ENCODE measurements around the gene SLC35D1. TPM values are rescaled to one million over a fixed set of nuclear protein-coding genes. Genes with fewer than 3 reads are reported as not detected.
"Not testable (repeated sequence)": the region's sequence is repeated elsewhere in the genome, so short reads cannot be mapped to it uniquely, and the experiment has no call there.

SLC35D1 gene
- total and polyA plus RNA-seq, 4 experiments from 2014 or later, result 2.1 to 17.7 (median 10.2) TPM

- peaks cover 33 to 62% of the 10 kb centered on the region in 2 donors for H3K36me3 Mint-ChIP-seq
- not testable (repeated sequence) for H3K9me3 ChIP-seq (ENCODE audit: control insufficient read depth in 1 of 2, low read length in 2 of 2); DNase-seq; H3K4me3 Mint-ChIP-seq; H3K9me3 Mint-ChIP-seq; H3K27me3 Mint-ChIP-seq; H3K4me3 ChIP-seq (ENCODE audit: low read length in 2 of 2); H3K27ac ChIP-seq (ENCODE audit: low read depth, low read length); H3K27me3 ChIP-seq (ENCODE audit: insufficient read depth, low read length)
- peaks cover 27% of the 10 kb centered on the region for H3K36me3 ChIP-seq (ENCODE audit: insufficient read depth, low read length)
- ChIA-PET POLR2A (ENCODE audit: partially characterized antibody) (interaction anchor here (1.5 to 2.2 kb wide), 2 partner anchors 49 to 55 kb away, joined by 6 to 8 read pairs; partner anchors contain the start of genes DNAI4 and MIER1), CTCF (ENCODE audit: partially characterized antibody) (interaction anchor here (0.6 to 1.4 kb wide), 2 partner anchors 17 to 24 kb away, joined by 4 to 5 read pairs; no protein-coding TSS in a partner anchor)
- H3K4me1 Mint-ChIP-seq, result peaks cover 23 to 37% (median 25%) of the 10 kb centered on the region in 4 donors
- H3K27ac Mint-ChIP-seq, result peak overlapping the region in 6 of 7 donors; percentile 2 to 73 (median 43)
- H3K4me1 ChIP-seq (ENCODE audit: insufficient read depth, low read length), result peaks cover 25% of the 10 kb centered on the region
- intact Hi-C loops (cut with micrococcal nuclease), result loop anchor here (2.0 to 5.0 kb wide), 4 partner anchors 17 to 523 kb away; no protein-coding TSS in a partner anchor
Observed at GRCh38 chr1:66979621-66980020, 74.3 kb downstream of the SLC35D1 start.

GRCh38 chr1:66978201-66978600 is 75.7 kb downstream of the SLC35D1 start:
- Mint-ChIP-seq H3K36me3 (peaks cover 29 to 56% of the 10 kb centered on the region in 2 donors), H3K9me3 (no peaks in the 10 kb centered on the region), H3K27ac (peak overlapping the region in 2 of 7 donors; percentile 56 to 67), H3K4me1 (peaks cover 18 to 33% (median 23%) of the 10 kb centered on the region in 4 donors), H3K4me3 (no peak overlapping the region), H3K27me3 (no peaks in the 10 kb centered on the region)
- intact Hi-C loops (cut with micrococcal nuclease), result no loop called here
- peaks cover 20% of the 10 kb centered on the region for H3K36me3 ChIP-seq (ENCODE audit: insufficient read depth, low read length)
- no peak overlapping the region for H3K27ac ChIP-seq (ENCODE audit: low read depth, low read length)
- H3K9me3 ChIP-seq (ENCODE audit: control insufficient read depth in 1 of 2, low read length in 2 of 2), result no peaks in the 10 kb centered on the region
- H3K27me3 ChIP-seq (ENCODE audit: insufficient read depth, low read length), result no peaks in the 10 kb centered on the region
- POLR2A ChIA-PET (ENCODE audit: partially characterized antibody), result interaction anchor here (0.7 to 2.2 kb wide), 3 partner anchors 12 to 54 kb away, joined by 3 to 8 read pairs (median 6); partner anchors contain the start of genes DNAI4 and MIER1
- no peak for DNase-seq
- H3K4me3 ChIP-seq (ENCODE audit: low read length in 2 of 2), result no peak overlapping the region
- CTCF ChIA-PET (ENCODE audit: partially characterized antibody), result interaction anchor here (0.6 to 1.4 kb wide), 4 partner anchors 17 to 171 kb away, joined by 3 to 5 read pairs (median 4); no protein-coding TSS in a partner anchor
- peaks cover 25% of the 10 kb centered on the region for H3K4me1 ChIP-seq (ENCODE audit: insufficient read depth, low read length)

- H3K4me1 Mint-ChIP-seq, result peaks cover 19 to 36% (median 27%) of the 10 kb centered on the region in 4 donors
- no peak for DNase-seq
- ChIA-PET CTCF (ENCODE audit: partially characterized antibody) (interaction anchor here (1.1 kb wide), 1 partner anchor 244 kb away, joined by 3 read pairs; no protein-coding TSS in a partner anchor), POLR2A (ENCODE audit: partially characterized antibody) (no interaction called here)
- H3K27ac ChIP-seq (ENCODE audit: low read depth, low read length), result no peak overlapping the region
- H3K36me3 ChIP-seq (ENCODE audit: insufficient read depth, low read length), result peaks cover 22% of the 10 kb centered on the region
- intact Hi-C loops (cut with micrococcal nuclease), result no loop called here
- no peaks in the 10 kb centered on the region for H3K9me3 ChIP-seq (ENCODE audit: control insufficient read depth in 1 of 2, low read length in 2 of 2)
- H3K4me3 ChIP-seq (ENCODE audit: low read length in 2 of 2), result no peak overlapping the region
- H3K4me1 ChIP-seq (ENCODE audit: insufficient read depth, low read length), result no peaks in the 10 kb centered on the region
- no peaks in the 10 kb centered on the region for H3K27me3 ChIP-seq (ENCODE audit: insufficient read depth, low read length)
- no peak overlapping the region for H3K4me3 Mint-ChIP-seq
- H3K36me3 Mint-ChIP-seq, result peaks cover 59 to 77% of the 10 kb centered on the region in 2 donors
- no peaks in the 10 kb centered on the region for H3K27me3 Mint-ChIP-seq
- peaks cover 0 to 10% (median 5%) of the 10 kb centered on the region in 8 donors for H3K9me3 Mint-ChIP-seq
- H3K27ac Mint-ChIP-seq, result peak overlapping the region in 4 of 7 donors; percentile 11 to 71 (median 42)
Observed at GRCh38 chr1:66968574-66968973, 85.4 kb downstream of the SLC35D1 start.

GRCh38 chr1:66966188-66966873 is 87.6 kb downstream of the SLC35D1 start:
- H3K4me3 Mint-ChIP-seq; H3K4me3 ChIP-seq (ENCODE audit: low read length in 2 of 2); H3K27ac ChIP-seq (ENCODE audit: low read depth, low read length); H3K27me3 ChIP-seq (ENCODE audit: insufficient read depth, low read length); H3K9me3 ChIP-seq (ENCODE audit: control insufficient read depth in 1 of 2, low read length in 2 of 2); H3K4me1 ChIP-seq (ENCODE audit: insufficient read depth, low read length); intact Hi-C loops (cut with micrococcal nuclease); CTCF ChIA-PET (ENCODE audit: partially characterized antibody); DNase-seq; H3K27me3 Mint-ChIP-seq: not testable (repeated sequence)
- POLR2A ChIA-PET (ENCODE audit: partially characterized antibody), result interaction anchor here (0.6 to 0.8 kb wide), 2 partner anchors 9 to 11 kb away, joined by 3 read pairs; no protein-coding TSS in a partner anchor
- H3K4me1 Mint-ChIP-seq, result peaks cover 21 to 35% (median 29%) of the 10 kb centered on the region in 4 donors
- peaks cover 33% of the 10 kb centered on the region for H3K36me3 ChIP-seq (ENCODE audit: insufficient read depth, low read length)
- peaks cover 61 to 82% of the 10 kb centered on the region in 2 donors for H3K36me3 Mint-ChIP-seq
- H3K27ac Mint-ChIP-seq, result peak overlapping the region in 5 of 7 donors; percentile 5 to 78 (median 48)
- H3K9me3 Mint-ChIP-seq, result peaks cover 0 to 10% (median 5%) of the 10 kb centered on the region in 8 donors

- H3K36me3 ChIP-seq (ENCODE audit: insufficient read depth, low read length), result peaks cover 42% of the 10 kb centered on the region
- no peak for DNase-seq
- H3K27ac Mint-ChIP-seq, result peak overlapping the region in 1 of 7 donors; percentile 8
- H3K9me3 ChIP-seq (ENCODE audit: control insufficient read depth in 1 of 2, low read length in 2 of 2), result no peaks in the 10 kb centered on the region
- peaks cover 39 to 70% (median 51%) of the 10 kb centered on the region in 4 donors for H3K4me1 Mint-ChIP-seq
- intact Hi-C loops (cut with micrococcal nuclease), result no loop called here
- POLR2A ChIA-PET (ENCODE audit: partially characterized antibody), result no interaction called here
- H3K4me3 Mint-ChIP-seq, result no peak overlapping the region
- H3K27me3 ChIP-seq (ENCODE audit: insufficient read depth, low read length), result no peaks in the 10 kb centered on the region
- peaks cover 64 to 79% of the 10 kb centered on the region in 2 donors for H3K36me3 Mint-ChIP-seq
- H3K4me3 ChIP-seq (ENCODE audit: low read length in 2 of 2), result no peak overlapping the region
- CTCF ChIA-PET (ENCODE audit: partially characterized antibody), result no interaction called here
- H3K9me3 Mint-ChIP-seq, result peaks cover 0 to 1% (median 0%) of the 10 kb centered on the region in 8 donors
- no peak overlapping the region for H3K27ac ChIP-seq (ENCODE audit: low read depth, low read length)
- H3K4me1 ChIP-seq (ENCODE audit: insufficient read depth, low read length), result peaks cover 60% of the 10 kb centered on the region
- H3K27me3 Mint-ChIP-seq, result no peaks in the 10 kb centered on the region
Observed at GRCh38 chr1:66957938-66958337, 96.0 kb downstream of the SLC35D1 start.

- H3K9me3 ChIP-seq (ENCODE audit: control insufficient read depth in 1 of 2, low read length in 2 of 2), result no peaks in the 10 kb centered on the region
- H3K27ac ChIP-seq (ENCODE audit: low read depth, low read length), result no peak overlapping the region
- intact Hi-C loops (cut with micrococcal nuclease), result no loop called here
- peaks cover 0 to 1% (median 0%) of the 10 kb centered on the region in 8 donors for H3K9me3 Mint-ChIP-seq
- H3K27ac Mint-ChIP-seq, result peak overlapping the region; percentile 23 to 83 (median 72)
- H3K36me3 Mint-ChIP-seq, result peaks cover 58 to 82% of the 10 kb centered on the region in 2 donors
- peaks cover 47% of the 10 kb centered on the region for H3K4me1 ChIP-seq (ENCODE audit: insufficient read depth, low read length)
- H3K27me3 Mint-ChIP-seq, result no peaks in the 10 kb centered on the region
- CTCF ChIA-PET (ENCODE audit: partially characterized antibody), result no interaction called here
- peaks cover 37% of the 10 kb centered on the region for H3K36me3 ChIP-seq (ENCODE audit: insufficient read depth, low read length)
- POLR2A ChIA-PET (ENCODE audit: partially characterized antibody), result no interaction called here
- DNase-seq, result no peak
- no peak overlapping the region for H3K4me3 ChIP-seq (ENCODE audit: low read length in 2 of 2)
- H3K27me3 ChIP-seq (ENCODE audit: insufficient read depth, low read length), result no peaks in the 10 kb centered on the region
- peak overlapping the region in 1 of 8 donors; percentile 1 for H3K4me3 Mint-ChIP-seq
- H3K4me1 Mint-ChIP-seq, result peaks cover 37 to 71% (median 53%) of the 10 kb centered on the region in 4 donors
Observed at GRCh38 chr1:66954208-66954607, 99.7 kb downstream of the SLC35D1 start.

- intact Hi-C loops (cut with micrococcal nuclease), result no loop called here
- H3K4me3 ChIP-seq (ENCODE audit: low read length in 2 of 2), result no peak overlapping the region
- H3K36me3 ChIP-seq (ENCODE audit: insufficient read depth, low read length), result peaks cover 46% of the 10 kb centered on the region
- ChIA-PET CTCF (ENCODE audit: partially characterized antibody) (interaction anchor here (0.6 kb wide), 1 partner anchor 78 kb away, joined by 5 read pairs; no protein-coding TSS in a partner anchor), POLR2A (ENCODE audit: partially characterized antibody) (interaction anchor here (1.0 to 1.7 kb wide), 2 partner anchors 21 to 26 kb away, joined by 3 to 5 read pairs; partner anchors contain the start of genes DNAI4 and MIER1)
- H3K27ac Mint-ChIP-seq, result peak overlapping the region in 2 of 7 donors; percentile 48 to 81
- H3K4me1 Mint-ChIP-seq, result peaks cover 38 to 76% (median 57%) of the 10 kb centered on the region in 4 donors
- peaks cover 54% of the 10 kb centered on the region for H3K4me1 ChIP-seq (ENCODE audit: insufficient read depth, low read length)
- H3K27me3 Mint-ChIP-seq, result no peaks in the 10 kb centered on the region
- H3K4me3 Mint-ChIP-seq, result no peak overlapping the region
- peaks cover 52 to 84% of the 10 kb centered on the region in 2 donors for H3K36me3 Mint-ChIP-seq
- DNase-seq, result no peak
- peaks cover 0 to 2% (median 0%) of the 10 kb centered on the region in 8 donors for H3K9me3 Mint-ChIP-seq
- no peak overlapping the region for H3K27ac ChIP-seq (ENCODE audit: low read depth, low read length)
- H3K27me3 ChIP-seq (ENCODE audit: insufficient read depth, low read length), result no peaks in the 10 kb centered on the region
- no peaks in the 10 kb centered on the region for H3K9me3 ChIP-seq (ENCODE audit: control insufficient read depth in 1 of 2, low read length in 2 of 2)
Observed at GRCh38 chr1:66951513-66951912, 102.4 kb downstream of the SLC35D1 start.
